Measurements from ENCODE around the gene RFC2.

- TF ChIP-seq EP300 (IDR thresholded peaks at IDR 0.05; ENCODE audit: borderline replicate concordance), result no peak
- TF ChIP-seq, protein P1, sequence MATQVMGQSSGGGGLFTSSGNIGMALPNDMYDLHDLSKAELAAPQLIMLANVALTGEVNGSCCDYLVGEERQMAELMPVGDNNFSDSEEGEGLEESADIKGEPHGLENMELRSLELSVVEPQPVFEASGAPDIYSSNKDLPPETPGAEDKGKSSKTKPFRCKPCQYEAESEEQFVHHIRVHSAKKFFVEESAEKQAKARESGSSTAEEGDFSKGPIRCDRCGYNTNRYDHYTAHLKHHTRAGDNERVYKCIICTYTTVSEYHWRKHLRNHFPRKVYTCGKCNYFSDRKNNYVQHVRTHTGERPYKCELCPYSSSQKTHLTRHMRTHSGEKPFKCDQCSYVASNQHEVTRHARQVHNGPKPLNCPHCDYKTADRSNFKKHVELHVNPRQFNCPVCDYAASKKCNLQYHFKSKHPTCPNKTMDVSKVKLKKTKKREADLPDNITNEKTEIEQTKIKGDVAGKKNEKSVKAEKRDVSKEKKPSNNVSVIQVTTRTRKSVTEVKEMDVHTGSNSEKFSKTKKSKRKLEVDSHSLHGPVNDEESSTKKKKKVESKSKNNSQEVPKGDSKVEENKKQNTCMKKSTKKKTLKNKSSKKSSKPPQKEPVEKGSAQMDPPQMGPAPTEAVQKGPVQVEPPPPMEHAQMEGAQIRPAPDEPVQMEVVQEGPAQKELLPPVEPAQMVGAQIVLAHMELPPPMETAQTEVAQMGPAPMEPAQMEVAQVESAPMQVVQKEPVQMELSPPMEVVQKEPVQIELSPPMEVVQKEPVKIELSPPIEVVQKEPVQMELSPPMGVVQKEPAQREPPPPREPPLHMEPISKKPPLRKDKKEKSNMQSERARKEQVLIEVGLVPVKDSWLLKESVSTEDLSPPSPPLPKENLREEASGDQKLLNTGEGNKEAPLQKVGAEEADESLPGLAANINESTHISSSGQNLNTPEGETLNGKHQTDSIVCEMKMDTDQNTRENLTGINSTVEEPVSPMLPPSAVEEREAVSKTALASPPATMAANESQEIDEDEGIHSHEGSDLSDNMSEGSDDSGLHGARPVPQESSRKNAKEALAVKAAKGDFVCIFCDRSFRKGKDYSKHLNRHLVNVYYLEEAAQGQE (IDR thresholded peaks at IDR 0.05; ENCODE audit: low read depth), result no peak
- no peak for TF ChIP-seq YY1 (IDR thresholded peaks at IDR 0.05; ENCODE audit: low read depth)
- peak; percentile 15; the same call in 1 of the 2 replicates for TF ChIP-seq RAD21 (IDR thresholded peaks at IDR 0.05; ENCODE audit: low read depth)
- TF ChIP-seq TCF12 (IDR thresholded peaks at IDR 0.05; ENCODE audit: low read depth), result no peak
- TF ChIP-seq MAX (IDR thresholded peaks at IDR 0.05), result no peak
- TF ChIP-seq EGR1 (IDR thresholded peaks at IDR 0.05), result no peak
- no peak for TF ChIP-seq TAF1 (IDR thresholded peaks at IDR 0.05; ENCODE audit: low read depth)
- no peak for TF ChIP-seq CREB1 (IDR thresholded peaks at IDR 0.05; ENCODE audit: low read depth)
Observed at GRCh38 chr7:74202841-74203556, 51.2 kb downstream of the RFC2 start.
